ENCODE measurements around the gene POTEM.
"Not testable (repeated sequence)": the region's sequence is repeated elsewhere in the genome, so short reads cannot be mapped to it uniquely, and the experiment has no call there.

POTEM gene

DNA sequence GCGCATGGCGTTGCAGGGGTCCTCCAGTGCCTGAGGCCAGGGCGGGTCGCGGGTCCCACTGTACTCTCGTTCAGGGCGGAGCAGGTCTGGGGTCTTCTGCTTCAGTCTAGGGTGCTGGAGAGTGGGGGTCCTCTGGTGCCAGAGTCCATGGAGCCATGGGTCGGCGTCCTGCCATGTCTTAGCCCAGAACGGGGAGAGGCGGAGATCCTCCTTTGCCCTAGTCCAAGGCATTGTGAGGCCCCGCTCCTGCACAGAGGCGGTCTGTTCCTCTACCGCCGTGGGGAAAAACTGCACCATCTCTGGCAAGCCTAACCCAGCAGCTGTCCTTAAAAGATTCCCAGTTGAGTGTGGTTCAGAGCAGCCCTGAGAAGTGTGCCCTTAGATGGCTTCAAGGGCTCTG, 71.6 kb downstream of the POTEM start:
- not testable (repeated sequence) for H3K27me3 ChIP-seq (replicated peaks; ENCODE audit: insufficient read depth, low read length); H3K9ac ChIP-seq (ENCODE audit: low read length); H3K4me1 ChIP-seq (ENCODE audit: low read length); H2AFZ ChIP-seq (ENCODE audit: low read length); H3K9me2 ChIP-seq (replicated peaks; ENCODE audit: insufficient read depth, low read length); H3F3A ChIP-seq (ENCODE audit: insufficient read depth, low read length); H3K4me2 ChIP-seq (ENCODE audit: low read depth, low read length); H3K79me2 ChIP-seq (ENCODE audit: low read length); H3K4me3 ChIP-seq (ENCODE audit: low read length); DNase-seq; H4K20me1 ChIP-seq (ENCODE audit: insufficient read depth, low read length); H3K9me3 ChIP-seq (replicated peaks; ENCODE audit: insufficient read depth, low read length); H3K36me3 ChIP-seq (replicated peaks; ENCODE audit: insufficient read depth, low read length); H3K27ac ChIP-seq (ENCODE audit: low read length)

GRCh38 chr14:19043384-19043783, 76.2 kb downstream of the POTEM start:
- not testable (repeated sequence) for H2AFZ ChIP-seq (ENCODE audit: low read length); DNase-seq; H3K79me2 ChIP-seq (ENCODE audit: low read length); H3K9me3 ChIP-seq (replicated peaks; ENCODE audit: insufficient read depth, low read length); H3K4me3 ChIP-seq (ENCODE audit: low read length); H3F3A ChIP-seq (ENCODE audit: insufficient read depth, low read length); H3K9ac ChIP-seq (ENCODE audit: low read length); H3K9me2 ChIP-seq (replicated peaks; ENCODE audit: insufficient read depth, low read length); H3K27ac ChIP-seq (ENCODE audit: low read length); H4K20me1 ChIP-seq (ENCODE audit: insufficient read depth, low read length); H3K4me1 ChIP-seq (ENCODE audit: low read length); H3K27me3 ChIP-seq (replicated peaks; ENCODE audit: insufficient read depth, low read length); H3K4me2 ChIP-seq (ENCODE audit: low read depth, low read length); H3K36me3 ChIP-seq (replicated peaks; ENCODE audit: insufficient read depth, low read length)

Data from MM.1S (cell line).